Measurements from ENCODE around the gene NCLN.
"Not testable (repeated sequence)": the region's sequence is repeated elsewhere in the genome, so short reads cannot be mapped to it uniquely, and the experiment has no call there.

NCLN gene

GRCh38 chr19:3184847-3185460 is 776 bp upstream of the NCLN start:
- Histone ChIP-seq H3K79me2 (ENCODE audit: control insufficient read depth, insufficient read depth, low read length, unreplicated experiment) (peaks cover 42% of the 10 kb centered on the region), H3K4me1 (ENCODE audit: control insufficient read depth, insufficient read depth, low read length, unreplicated experiment) (peaks cover 9% of the 10 kb centered on the region), H3K4me3 (ENCODE audit: low read depth, low read length) (peak overlapping the region; percentile 98), H3K36me3 (ENCODE audit: insufficient read depth, low read length) (no peaks in the 10 kb centered on the region), H3K27me3 (ENCODE audit: insufficient read depth, low read length) (no peaks in the 10 kb centered on the region), H3K27ac (ENCODE audit: low read depth, low read length) (peak overlapping the region; percentile 79), H2AFZ (ENCODE audit: low read length, unreplicated experiment) (peak overlapping the region; percentile 99)

GRCh38 chr19:3186160-3186688 is 494 bp downstream of the NCLN start:
- H2AFZ ChIP-seq (ENCODE audit: low read length, unreplicated experiment), result peak overlapping the region; percentile 50
- H3K79me2 ChIP-seq (ENCODE audit: control insufficient read depth, insufficient read depth, low read length, unreplicated experiment), result peaks cover 54% of the 10 kb centered on the region
- H3K27me3 ChIP-seq (ENCODE audit: insufficient read depth, low read length), result no peaks in the 10 kb centered on the region
- H3K4me1 ChIP-seq (ENCODE audit: control insufficient read depth, insufficient read depth, low read length, unreplicated experiment), result peaks cover 9% of the 10 kb centered on the region
- peak overlapping the region; percentile 98 for H3K4me3 ChIP-seq (ENCODE audit: low read depth, low read length)
- H3K27ac ChIP-seq (ENCODE audit: low read depth, low read length), result peak overlapping the region; percentile 34; the same call in 1 of the 2 replicates
- no peaks in the 10 kb centered on the region for H3K36me3 ChIP-seq (ENCODE audit: insufficient read depth, low read length)

- Histone ChIP-seq H3K36me3 (ENCODE audit: insufficient read depth, low read length) (no peaks in the 10 kb centered on the region), H3K27me3 (ENCODE audit: insufficient read depth, low read length) (no peaks in the 10 kb centered on the region), H3K27ac (ENCODE audit: low read depth, low read length) (no peak overlapping the region), H3K79me2 (ENCODE audit: control insufficient read depth, insufficient read depth, low read length, unreplicated experiment) (peaks cover 59% of the 10 kb centered on the region), H3K4me3 (ENCODE audit: low read depth, low read length) (peak overlapping the region; percentile 98), H3K4me1 (ENCODE audit: control insufficient read depth, insufficient read depth, low read length, unreplicated experiment) (peaks cover 9% of the 10 kb centered on the region), H2AFZ (ENCODE audit: low read length, unreplicated experiment) (no peak overlapping the region)
Measured at GRCh38 chr19:3186891-3187661, 1.3 kb downstream of the NCLN start.

- H3K27ac ChIP-seq (ENCODE audit: low read depth, low read length), result no peak overlapping the region
- no peaks in the 10 kb centered on the region for H3K27me3 ChIP-seq (ENCODE audit: insufficient read depth, low read length)
- H3K79me2 ChIP-seq (ENCODE audit: control insufficient read depth, insufficient read depth, low read length, unreplicated experiment), result peaks cover 59% of the 10 kb centered on the region
- H3K4me3 ChIP-seq (ENCODE audit: low read depth, low read length), result peak overlapping the region; percentile 98; the same call in 1 of the 2 replicates
- no peaks in the 10 kb centered on the region for H3K36me3 ChIP-seq (ENCODE audit: insufficient read depth, low read length)
- no peak overlapping the region for H2AFZ ChIP-seq (ENCODE audit: low read length, unreplicated experiment)
- H3K4me1 ChIP-seq (ENCODE audit: control insufficient read depth, insufficient read depth, low read length, unreplicated experiment), result peaks cover 9% of the 10 kb centered on the region
Measured at GRCh38 chr19:3187662-3188511, 2.2 kb downstream of the NCLN start.

- peaks cover 9% of the 10 kb centered on the region for H3K4me1 ChIP-seq (ENCODE audit: control insufficient read depth, insufficient read depth, low read length, unreplicated experiment)
Measured at GRCh38 chr19:3188627-3189596, 3.2 kb downstream of the NCLN start.

GRCh38 chr19:3189702-3190469 is 4.2 kb downstream of the NCLN start:
- Histone ChIP-seq H3K4me3 (ENCODE audit: low read depth, low read length) (no peak overlapping the region), H2AFZ (ENCODE audit: low read length, unreplicated experiment) (no peak overlapping the region), H3K27me3 (ENCODE audit: insufficient read depth, low read length) (no peaks in the 10 kb centered on the region), H3K36me3 (ENCODE audit: insufficient read depth, low read length) (no peaks in the 10 kb centered on the region), H3K79me2 (ENCODE audit: control insufficient read depth, insufficient read depth, low read length, unreplicated experiment) (peaks cover 59% of the 10 kb centered on the region), H3K27ac (ENCODE audit: low read depth, low read length) (no peak overlapping the region), H3K4me1 (ENCODE audit: control insufficient read depth, insufficient read depth, low read length, unreplicated experiment) (peaks cover 9% of the 10 kb centered on the region)

More at GRCh38 chr19:3188627-3189596, 3.2 kb downstream of the NCLN start:
- no peak overlapping the region for H2AFZ ChIP-seq (ENCODE audit: low read length, unreplicated experiment)
- H3K36me3 ChIP-seq (ENCODE audit: insufficient read depth, low read length), result no peaks in the 10 kb centered on the region
- H3K79me2 ChIP-seq (ENCODE audit: control insufficient read depth, insufficient read depth, low read length, unreplicated experiment), result peaks cover 59% of the 10 kb centered on the region
- H3K4me3 ChIP-seq (ENCODE audit: low read depth, low read length), result no peak overlapping the region
- no peak overlapping the region for H3K27ac ChIP-seq (ENCODE audit: low read depth, low read length)
- H3K27me3 ChIP-seq (ENCODE audit: insufficient read depth, low read length), result no peaks in the 10 kb centered on the region

- Histone ChIP-seq H3K27ac (ENCODE audit: low read depth, low read length) (no peak overlapping the region), H3K36me3 (ENCODE audit: insufficient read depth, low read length) (no peaks in the 10 kb centered on the region), H2AFZ (ENCODE audit: low read length, unreplicated experiment) (no peak overlapping the region), H3K4me1 (ENCODE audit: control insufficient read depth, insufficient read depth, low read length, unreplicated experiment) (peaks cover 9% of the 10 kb centered on the region), H3K79me2 (ENCODE audit: control insufficient read depth, insufficient read depth, low read length, unreplicated experiment) (peaks cover 59% of the 10 kb centered on the region), H3K27me3 (ENCODE audit: insufficient read depth, low read length) (no peaks in the 10 kb centered on the region), H3K4me3 (ENCODE audit: low read depth, low read length) (no peak overlapping the region)
Measured at GRCh38 chr19:3190470-3190770, 4.7 kb downstream of the NCLN start.

GRCh38 chr19:3190921-3191805 is 5.4 kb downstream of the NCLN start:
- no peak overlapping the region for H2AFZ ChIP-seq (ENCODE audit: low read length, unreplicated experiment)
- no peaks in the 10 kb centered on the region for H3K36me3 ChIP-seq (ENCODE audit: insufficient read depth, low read length)
- H3K4me3 ChIP-seq (ENCODE audit: low read depth, low read length), result no peak overlapping the region
- no peaks in the 10 kb centered on the region for H3K27me3 ChIP-seq (ENCODE audit: insufficient read depth, low read length)
- no peak overlapping the region for H3K27ac ChIP-seq (ENCODE audit: low read depth, low read length)
- peaks cover 55% of the 10 kb centered on the region for H3K79me2 ChIP-seq (ENCODE audit: control insufficient read depth, insufficient read depth, low read length, unreplicated experiment)
- peaks cover 9% of the 10 kb centered on the region for H3K4me1 ChIP-seq (ENCODE audit: control insufficient read depth, insufficient read depth, low read length, unreplicated experiment)

- not testable (repeated sequence) for H2AFZ ChIP-seq (ENCODE audit: low read length, unreplicated experiment); H3K27ac ChIP-seq (ENCODE audit: low read depth, low read length); H3K4me1 ChIP-seq (ENCODE audit: control insufficient read depth, insufficient read depth, low read length, unreplicated experiment); H3K27me3 ChIP-seq (ENCODE audit: insufficient read depth, low read length); H3K36me3 ChIP-seq (ENCODE audit: insufficient read depth, low read length); H3K4me3 ChIP-seq (ENCODE audit: low read depth, low read length)
- peaks cover 49% of the 10 kb centered on the region for H3K79me2 ChIP-seq (ENCODE audit: control insufficient read depth, insufficient read depth, low read length, unreplicated experiment)
Measured at GRCh38 chr19:3191806-3192104, 6.0 kb downstream of the NCLN start.

Measured in ACC112 (cell line).